Body of pancreas (tissue), 4 donors: ENCODE results near the gene GLT8D1.

ENCODE experiments used
- CTCF ChIP-seq, 7 experiments: fragments of 450-650 bp in 4 of 7; fragments of 200-600 bp in 3 of 7; sonication (generic) in 3 of 7; IDR thresholded peaks; one replicate each; pipeline ENCODE4 v1.5.1; 2016 to 2019; ENCODE audit warnings: antibody characterized with exemption in 7 of 7
- POLR2A ChIP-seq, 3 donors: fragments of 450-650 bp; IDR thresholded peaks; one replicate each; pipeline ENCODE4 v1.6.1; 2016; ENCODE audit warnings: antibody characterized with exemption in 3 of 3, mild to moderate bottlenecking in 2 of 3

- TF ChIP-seq POLR2A (IDR thresholded peaks at IDR 0.05) (no peak), CTCF (IDR thresholded peaks at IDR 0.05) (no peak)
Observed at GRCh38 chr3:52655895-52656294, 49.7 kb downstream of the GLT8D1 start.
